B cell (primary cell): Measurements from ENCODE around the gene AS3MT.

Source experiments
- EZH2 ChIP-seq: IDR thresholded peaks from 2 replicates; pipeline ENCODE4 v1.6.1; 2012; ENCODE audit warnings: borderline replicate concordance, low read depth, mild to moderate bottlenecking, moderate library complexity, low read length; ENCODE audit not compliant: insufficient read depth, poor library complexity, severe bottlenecking
- TF ChIP-seq, protein P1 (sequence below): fragments of 200-600 bp; IDR thresholded peaks from one replicate; pipeline ENCODE4 v1.8.0; 2022; ENCODE audit warnings: antibody characterized with exemption, mild to moderate bottlenecking

DNA sequence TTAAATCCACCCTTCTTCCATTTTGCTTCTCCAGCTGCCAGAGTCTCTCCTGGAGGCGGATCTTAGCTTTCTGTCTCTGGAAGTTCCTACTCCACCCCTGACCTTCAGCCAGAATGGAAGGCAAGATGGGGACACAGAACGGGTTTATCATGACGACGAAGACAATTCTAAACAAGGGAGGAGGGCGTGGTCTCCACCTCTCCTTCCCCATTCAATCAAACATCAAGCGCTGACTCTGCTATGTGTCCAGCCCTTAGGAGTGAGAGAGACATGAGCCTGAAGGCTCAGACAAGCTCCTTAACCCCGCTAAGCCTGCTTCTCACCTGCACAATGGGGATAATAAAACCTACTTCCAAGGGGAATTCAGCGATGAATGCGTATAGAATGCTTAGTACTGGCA, 35.1 kb upstream of the AS3MT start:
- TF ChIP-seq, protein P1, sequence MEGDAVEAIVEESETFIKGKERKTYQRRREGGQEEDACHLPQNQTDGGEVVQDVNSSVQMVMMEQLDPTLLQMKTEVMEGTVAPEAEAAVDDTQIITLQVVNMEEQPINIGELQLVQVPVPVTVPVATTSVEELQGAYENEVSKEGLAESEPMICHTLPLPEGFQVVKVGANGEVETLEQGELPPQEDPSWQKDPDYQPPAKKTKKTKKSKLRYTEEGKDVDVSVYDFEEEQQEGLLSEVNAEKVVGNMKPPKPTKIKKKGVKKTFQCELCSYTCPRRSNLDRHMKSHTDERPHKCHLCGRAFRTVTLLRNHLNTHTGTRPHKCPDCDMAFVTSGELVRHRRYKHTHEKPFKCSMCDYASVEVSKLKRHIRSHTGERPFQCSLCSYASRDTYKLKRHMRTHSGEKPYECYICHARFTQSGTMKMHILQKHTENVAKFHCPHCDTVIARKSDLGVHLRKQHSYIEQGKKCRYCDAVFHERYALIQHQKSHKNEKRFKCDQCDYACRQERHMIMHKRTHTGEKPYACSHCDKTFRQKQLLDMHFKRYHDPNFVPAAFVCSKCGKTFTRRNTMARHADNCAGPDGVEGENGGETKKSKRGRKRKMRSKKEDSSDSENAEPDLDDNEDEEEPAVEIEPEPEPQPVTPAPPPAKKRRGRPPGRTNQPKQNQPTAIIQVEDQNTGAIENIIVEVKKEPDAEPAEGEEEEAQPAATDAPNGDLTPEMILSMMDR, result no peak
- TF ChIP-seq EZH2, result no peak
